GM12892 (cell line): ENCODE results near the gene BIN2.

Experiments
- POLR2A ChIP-seq: IDR thresholded peaks from 2 replicates; pipeline ENCODE4 v1.6.1; 2011; ENCODE audit warnings: low read depth, low read length, control low read depth
- POLR2AphosphoS5 ChIP-seq: IDR thresholded peaks from 2 replicates; pipeline ENCODE4 v1.6.1; 2011; ENCODE audit warnings: low read depth, low read length, control low read depth
- TAF1 ChIP-seq: IDR thresholded peaks from 2 replicates; pipeline ENCODE4 v1.6.1; 2011; ENCODE audit warnings: low read depth, mild to moderate bottlenecking, control low read depth, low read length, borderline replicate concordance

- TF ChIP-seq POLR2A (no peak), POLR2AphosphoS5 (no peak), TAF1 (no peak)
Observed at GRCh38 chr12:51339750-51340149, 15.8 kb upstream of the BIN2 start.
